RWPE1 (cell line): ENCODE measurements around the gene GDNF.

Experiments
- CTCF ChIA-PET: fragments of 350-600 bp; sonication (Branson Sonifier 250); formaldehyde crosslinking; extraction: SDS; loops from one replicate; lab custom pipeline; 2021; lab: Yijun Ruan, JAX
- POLR2A ChIA-PET: fragments of 400-600 bp; formaldehyde crosslinking; extraction: SDS; loops from one replicate; lab custom pipeline; 2020; ENCODE audit warnings: antibody characterized with exemption; ENCODE audit not compliant: low non-redundant PET; lab: Yijun Ruan, JAX
- DNase-seq: peaks from one replicate; pipeline ENCODE4 v3.0.0; 2012; ENCODE audit warnings: low spot score
- H3K27ac ChIP-seq: fragments of 450-650 bp; 2 replicates; pipeline ENCODE4 v1.5.1; 2017
- TF ChIP-seq, protein P1 (sequence below): fragments of 450-650 bp; conservative IDR thresholded peaks from 2 replicates; pipeline ENCODE4 v1.5.1; 2017; ENCODE audit warnings: low read depth, mild to moderate bottlenecking

Gene GDNF

GRCh38 chr5:37841203-37841602 is 1.4 kb upstream of the GDNF start:
- TF ChIP-seq, protein P1, sequence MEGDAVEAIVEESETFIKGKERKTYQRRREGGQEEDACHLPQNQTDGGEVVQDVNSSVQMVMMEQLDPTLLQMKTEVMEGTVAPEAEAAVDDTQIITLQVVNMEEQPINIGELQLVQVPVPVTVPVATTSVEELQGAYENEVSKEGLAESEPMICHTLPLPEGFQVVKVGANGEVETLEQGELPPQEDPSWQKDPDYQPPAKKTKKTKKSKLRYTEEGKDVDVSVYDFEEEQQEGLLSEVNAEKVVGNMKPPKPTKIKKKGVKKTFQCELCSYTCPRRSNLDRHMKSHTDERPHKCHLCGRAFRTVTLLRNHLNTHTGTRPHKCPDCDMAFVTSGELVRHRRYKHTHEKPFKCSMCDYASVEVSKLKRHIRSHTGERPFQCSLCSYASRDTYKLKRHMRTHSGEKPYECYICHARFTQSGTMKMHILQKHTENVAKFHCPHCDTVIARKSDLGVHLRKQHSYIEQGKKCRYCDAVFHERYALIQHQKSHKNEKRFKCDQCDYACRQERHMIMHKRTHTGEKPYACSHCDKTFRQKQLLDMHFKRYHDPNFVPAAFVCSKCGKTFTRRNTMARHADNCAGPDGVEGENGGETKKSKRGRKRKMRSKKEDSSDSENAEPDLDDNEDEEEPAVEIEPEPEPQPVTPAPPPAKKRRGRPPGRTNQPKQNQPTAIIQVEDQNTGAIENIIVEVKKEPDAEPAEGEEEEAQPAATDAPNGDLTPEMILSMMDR: no peak
- no peak for DNase-seq
- CTCF ChIA-PET: interaction anchor here (0.6 to 3.6 kb wide), 4 partner anchors 8 to 425 kb away, joined by 3 to 23 read pairs (median 4); no protein-coding TSS in a partner anchor
- POLR2A ChIA-PET: interaction anchor here (0.6 kb wide), 1 partner anchor 358 kb away, joined by 3 read pairs; no protein-coding TSS in a partner anchor
- H3K27ac ChIP-seq: no peak overlapping the region

GRCh38 chr5:37840053-37841034 is 503 bp upstream of the GDNF start:
- TF ChIP-seq, protein P1: peak; percentile 28
- ChIA-PET CTCF (interaction anchor here (0.6 to 3.6 kb wide), 7 partner anchors 9 to 435 kb away, joined by 3 to 23 read pairs (median 3); no protein-coding TSS in a partner anchor), POLR2A (no interaction called here)
- H3K27ac ChIP-seq: no peak overlapping the region
- no peak for DNase-seq

GRCh38 chr5:37838933-37839341 is 904 bp downstream of the GDNF start:
- CTCF ChIA-PET: interaction anchor here (0.6 to 3.6 kb wide), 3 partner anchors 14 to 356 kb away, joined by 3 to 23 read pairs (median 4); no protein-coding TSS in a partner anchor
- TF ChIP-seq, protein P1: no peak
- no peak for DNase-seq
- no peak overlapping the region for H3K27ac ChIP-seq
- POLR2A ChIA-PET: no interaction called here

DNA sequence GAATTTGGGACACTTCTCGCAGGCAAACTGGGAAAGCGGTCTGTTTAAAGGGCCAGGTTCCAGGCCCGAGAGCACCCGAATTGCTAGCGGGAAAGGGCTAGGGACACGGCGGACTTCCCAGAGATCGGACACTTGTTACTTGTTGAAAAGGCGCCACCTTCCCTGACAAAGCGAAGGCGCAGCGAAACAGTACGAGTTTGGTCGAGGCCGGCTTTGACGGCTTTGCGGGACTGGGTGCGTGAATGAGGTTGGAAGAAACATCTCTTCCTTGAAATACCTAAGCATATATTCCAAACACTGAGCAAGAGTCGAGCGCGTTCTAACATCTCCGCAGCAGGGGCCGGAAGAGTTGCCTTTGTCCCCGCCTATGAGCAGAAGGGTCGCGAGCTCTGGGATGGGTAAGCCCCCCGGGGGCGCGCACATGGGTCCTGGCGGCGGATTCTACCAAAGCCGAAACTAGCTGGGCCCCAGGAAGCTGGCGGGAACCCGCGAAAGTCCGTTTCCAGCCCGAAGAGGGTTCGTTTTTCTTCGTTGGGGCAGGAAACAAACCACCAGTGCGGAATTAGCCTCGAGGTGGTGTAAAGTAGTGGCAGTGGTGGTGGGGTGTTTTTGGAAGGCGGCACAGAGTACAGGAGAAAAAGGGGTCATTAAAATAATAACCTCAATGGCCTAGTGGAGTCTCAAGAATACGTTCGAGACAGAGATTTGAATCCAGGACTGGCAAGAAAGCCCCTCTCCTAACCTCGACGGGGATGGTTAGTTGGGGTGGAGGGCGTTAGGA is 1.5 kb downstream of the GDNF start:
- no peak for DNase-seq
- CTCF ChIA-PET: interaction anchor here (0.6 to 3.6 kb wide), 4 partner anchors 14 to 356 kb away, joined by 3 to 23 read pairs (median 4); no protein-coding TSS in a partner anchor
- TF ChIP-seq, protein P1: no peak
- no peak overlapping the region for H3K27ac ChIP-seq
- POLR2A ChIA-PET: no interaction called here

DNA sequence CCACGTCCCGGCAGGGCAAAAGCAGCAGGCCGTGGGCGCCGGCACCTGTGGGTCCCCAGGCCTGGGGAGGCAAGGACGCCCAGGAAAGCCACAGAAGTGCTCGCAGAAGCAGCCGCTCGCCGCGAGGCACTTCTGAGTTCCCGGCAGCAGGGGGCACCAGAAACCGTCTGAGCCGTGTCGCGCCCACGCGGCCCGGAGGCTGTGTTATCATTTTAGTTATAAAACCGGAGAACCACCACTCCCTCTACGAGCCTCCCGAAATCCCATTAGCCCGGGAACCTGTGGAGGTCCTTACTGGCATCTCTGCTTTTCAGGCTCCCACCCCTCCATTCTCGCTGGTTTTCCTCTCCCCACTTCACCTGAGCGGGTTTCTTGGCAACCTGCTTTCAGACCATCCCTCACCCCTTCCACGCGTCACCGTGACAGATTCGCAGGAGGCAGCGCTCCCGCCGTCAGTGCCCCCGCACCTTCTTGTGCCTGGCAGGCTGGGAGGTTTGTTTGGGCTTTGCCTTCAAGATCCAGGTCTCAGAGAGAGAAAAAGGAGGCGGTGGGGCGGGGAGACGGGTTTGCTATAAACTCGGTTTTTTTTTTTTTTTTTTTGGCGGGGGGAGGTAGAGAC is 2.3 kb downstream of the GDNF start:
- TF ChIP-seq, protein P1: peak; percentile 89
- DNase-seq: peak; percentile 80
- no peak overlapping the region for H3K27ac ChIP-seq
- ChIA-PET POLR2A (no interaction called here), CTCF (interaction anchor here (0.6 to 1.3 kb wide), 13 partner anchors 11 to 805 kb away, joined by 3 to 10 read pairs (median 4); no protein-coding TSS in a partner anchor)
